ENCODE measurements around the gene EIF4B. TPM values are rescaled to one million over a fixed set of nuclear protein-coding genes. Genes with fewer than 3 reads are reported as not detected.

EIF4B gene
- total and polyA plus RNA-seq, 9 of the 15 experiments (the other 6 are each of a cell fraction or from before 2014, with no cell fraction given): 138 to 669 (median 552) TPM

GRCh38 chr12:53079226-53080117 lies 73.2 kb downstream of the EIF4B start, which contains the start of gene SPRYD3 (continued):
- TF ChIP-seq STAT6 (CRISPR knock-in tag; IDR thresholded peaks at IDR 0.05): no peak

GRCh38 chr12:53082637-53083175 lies 76.5 kb downstream of the EIF4B start:
- Histone ChIP-seq H2AFZ (ENCODE audit: low read depth, low read length) (no peak overlapping the region), H3K4me3 (no peak overlapping the region), H3K27ac (ENCODE audit: extremely low read depth, low read depth, low read length) (no peak overlapping the region), H3K9me3 (replicated peaks; ENCODE audit: control insufficient read depth, insufficient read depth, low read depth, low read length) (no peaks in the 10 kb centered on the region), H3K79me2 (ENCODE audit: control insufficient read depth, insufficient read depth, low read length) (peaks cover 8% of the 10 kb centered on the region; the same call in 2 of the 3 replicates), H3K4me1 (replicated peaks in 1 of 2; ENCODE audit: control insufficient read depth in 2 of 2, insufficient read depth in 2 of 2, low read length in 2 of 2) (peaks cover 5 to 13% of the 10 kb centered on the region in 2 experiments; a peak in 3 of 5 replicates), H3K36me3 (ENCODE audit: control insufficient read depth, insufficient read depth, low read length) (no peaks in the 10 kb centered on the region), H4K20me1 (replicated peaks; ENCODE audit: control insufficient read depth, insufficient read depth, low read length) (no peaks in the 10 kb centered on the region), H3K4me2 (ENCODE audit: insufficient read depth, low read length) (no peak overlapping the region), H3K9ac (ENCODE audit: insufficient read depth in 1 of 2, low read depth in 2 of 2, low read length in 2 of 2) (no peak overlapping the region), H3K9me1 (ENCODE audit: control insufficient read depth, insufficient read depth, low read length) (no peaks in the 10 kb centered on the region), H3K27me3 (ENCODE audit: control insufficient read depth in 2 of 2, insufficient read depth in 2 of 2, low read length in 2 of 2) (no peaks in the 10 kb centered on the region)
- in situ Hi-C loops (cut with MboI): no loop called here
- TF ChIP-seq KDM1A (IDR thresholded peaks at IDR 0.05): peak in 1 of 2 experiments; percentile 11; a peak in 1 of 4 replicates
- no peak for TF ChIP-seq HNRNPUL1 (IDR thresholded peaks at IDR 0.05; ENCODE audit: low read length)
- TF ChIP-seq ZNF146 (CRISPR knock-in tag; IDR thresholded peaks at IDR 0.05; ENCODE audit: unreplicated experiment): no peak
- FAIRE-seq (no peak), DNase-seq (ENCODE audit: extremely low read depth in 1 of 4, low spot score in 3 of 4) (no peak), ATAC-seq (no peak)
- CTCF ChIA-PET (ENCODE audit: low intra/inter-chr PET ratio): no interaction called here
- POLR2A ChIA-PET: no interaction called here
- intact Hi-C loops (cut with micrococcal nuclease): no loop called here
- BruUV-seq (replicated peaks): no TSS peak
- WGBS (ENCODE audit: insufficient coverage, low coverage, missing lambda C conversion rate): 17% methylated on average over 2 of the region's 2 CpGs
